SW 1271 (cell line): Measurements from ENCODE around the gene CCT8.
"Not testable (repeated sequence)": the region's sequence is repeated elsewhere in the genome, so short reads cannot be mapped to it uniquely, and the experiment has no call there.

Source experiments
- DNase-seq, 2 experiments: peaks; one replicate each; lab custom pipeline; 2025; lab: John Stamatoyannopoulos, UW

Gene CCT8

DNA sequence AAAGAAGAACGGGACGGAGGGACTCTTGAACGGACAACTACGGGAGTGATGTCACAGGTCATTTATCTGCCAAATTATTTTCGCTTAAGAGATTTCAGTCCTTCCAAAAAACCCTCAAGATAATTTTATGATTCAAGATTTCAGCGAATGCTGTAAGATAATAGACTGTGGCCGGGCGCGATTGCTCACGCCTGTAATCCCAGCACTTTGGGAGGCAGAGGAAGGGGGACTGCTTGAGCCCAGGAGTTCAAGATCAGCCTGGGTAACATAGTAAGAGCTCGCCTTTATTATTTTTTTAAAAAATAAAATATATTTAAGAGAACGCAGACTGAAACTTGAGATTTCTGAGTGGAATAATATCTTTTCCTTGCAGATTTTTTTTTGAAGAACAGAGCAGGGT, 54.9 kb downstream of the CCT8 start:
- DNase-seq, result no peak

DNA sequence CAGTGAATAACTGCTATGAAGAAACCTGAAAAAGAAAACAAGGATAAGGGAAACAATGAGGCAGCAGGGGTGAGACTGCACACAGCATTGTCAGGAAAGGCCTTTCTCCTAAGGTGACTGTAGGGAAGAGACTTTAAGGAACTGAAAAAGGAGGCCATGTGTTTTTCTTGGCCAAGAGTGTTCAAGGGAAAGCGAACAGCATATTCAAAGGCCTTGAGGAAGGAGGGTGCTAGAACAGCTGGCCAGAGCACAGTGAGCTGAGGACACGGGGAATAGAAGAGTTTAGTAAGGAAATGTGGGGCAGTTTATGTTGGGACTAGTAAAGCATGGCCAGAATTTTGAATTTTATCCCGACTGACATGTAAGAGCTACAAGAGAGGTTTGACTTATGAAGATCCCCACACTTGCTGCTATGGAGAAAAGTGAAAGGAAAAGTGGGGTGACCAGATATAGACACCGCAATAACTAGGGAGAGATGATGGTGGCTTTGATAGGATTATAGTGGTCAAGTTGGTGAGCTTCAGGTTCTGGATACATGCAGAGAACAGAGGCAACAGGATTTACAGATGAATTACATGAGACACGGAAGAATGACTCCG, 55.7 kb downstream of the CCT8 start:
- DNase-seq, result no peak

DNA sequence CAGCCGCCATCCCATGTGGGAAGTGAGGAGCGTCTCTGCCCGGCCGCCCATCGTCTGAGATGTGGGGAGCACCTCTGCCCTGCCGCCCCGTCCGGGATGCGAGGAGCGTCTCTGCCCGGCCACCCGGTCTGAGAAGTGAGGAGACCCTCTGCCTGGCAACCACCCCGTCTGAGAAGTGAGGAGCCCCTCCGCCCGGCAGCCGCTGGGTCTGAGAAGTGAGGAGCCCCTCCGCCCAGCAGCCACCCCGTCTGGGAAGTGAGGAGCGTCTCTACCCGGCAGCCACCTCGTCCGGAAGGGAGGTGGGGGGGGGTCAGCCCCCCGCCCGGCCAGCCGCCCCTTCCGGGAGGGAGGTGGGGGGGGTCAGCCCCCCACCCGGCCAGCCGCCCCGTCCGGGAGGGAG, 62.2 kb downstream of the CCT8 start:
- not testable (repeated sequence) for DNase-seq

DNA sequence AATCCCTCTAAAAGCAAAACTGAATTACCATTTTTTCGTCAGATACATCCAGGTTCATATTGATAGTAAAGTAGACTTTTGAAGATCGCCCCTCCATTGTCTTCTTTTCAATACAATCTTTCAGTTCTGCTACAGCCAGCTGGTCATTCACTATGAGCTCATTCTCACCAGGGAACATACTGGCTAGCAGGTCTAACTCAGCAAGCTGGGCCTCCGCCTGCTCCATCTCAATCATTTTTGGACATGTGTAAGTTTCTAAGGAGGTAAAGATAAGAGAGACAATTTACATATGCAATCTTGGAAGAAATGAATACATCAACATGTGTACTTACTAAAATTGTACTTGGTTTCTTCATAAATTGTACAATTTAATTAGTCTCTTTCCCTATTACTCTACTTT, 65.1 kb downstream of the CCT8 start:
- DNase-seq, result no peak

DNA sequence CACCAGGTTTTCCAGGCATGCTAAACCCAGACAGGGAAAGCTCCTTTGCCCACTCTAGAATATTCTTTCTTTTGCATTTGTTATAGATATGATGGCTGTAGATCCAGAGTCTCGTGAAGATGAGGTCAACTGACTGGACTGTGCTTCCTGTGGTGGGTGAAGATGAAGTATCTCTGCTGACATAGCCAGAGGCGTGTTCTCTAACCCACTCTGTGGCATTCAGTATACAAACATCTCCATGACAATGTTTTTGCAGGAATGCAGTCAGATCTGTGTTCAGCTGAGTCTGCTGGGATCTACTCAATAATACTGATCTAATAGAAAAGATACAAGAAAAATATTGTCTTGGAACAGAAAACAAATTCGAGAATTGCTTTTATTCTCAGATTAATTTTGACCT, 65.6 kb downstream of the CCT8 start:
- DNase-seq, result no peak

DNA sequence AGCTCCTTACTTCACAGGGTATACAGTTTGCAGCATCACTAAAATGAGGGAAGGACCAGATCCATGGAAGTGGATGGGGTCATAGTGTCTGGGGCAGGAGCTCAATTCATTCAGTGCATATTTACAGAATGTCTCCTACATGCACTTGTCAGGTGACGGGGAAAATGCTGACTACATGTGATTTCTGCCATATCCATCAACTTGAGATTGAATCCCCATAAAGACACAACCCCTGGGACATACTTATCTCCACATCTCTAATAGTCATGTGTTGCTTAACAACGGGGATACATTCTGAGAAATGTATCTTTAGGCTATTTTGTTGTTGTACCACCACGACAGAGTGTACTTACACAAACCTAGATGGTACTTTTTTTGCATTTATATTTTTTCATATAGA, 66.3 kb downstream of the CCT8 start:
- DNase-seq, result no peak
